Osteocyte (in vitro differentiated cells): Measurements from ENCODE around the gene RND2. TPM values are rescaled to one million over a fixed set of nuclear protein-coding genes. Genes with fewer than 3 reads are reported as not detected.
A peak's percentile ranks its signal among the peaks of the same experiment; 100 is the strongest.
"Not testable (repeated sequence)": the region's sequence is repeated elsewhere in the genome, so short reads cannot be mapped to it uniquely, and the experiment has no call there.

ENCODE experiments used
- DNase-seq: peaks from one replicate; pipeline ENCODE4 v3.0.0; 2021; ENCODE audit warnings: mixed read lengths; ENCODE audit not compliant: unreplicated experiment; ENCODE audit errors: extremely low spot score
- H3K27ac Mint-ChIP-seq: one replicate; pipeline ENCODE4 v1.8.0; 2021; ENCODE audit warnings: mild to moderate bottlenecking, mixed read lengths; ENCODE audit not compliant: unreplicated experiment
- H3K27me3 Mint-ChIP-seq: one replicate; pipeline ENCODE4 v1.8.0; 2021; ENCODE audit warnings: mixed read lengths; ENCODE audit not compliant: unreplicated experiment
- H3K36me3 Mint-ChIP-seq: one replicate; pipeline ENCODE4 v1.8.0; 2021; ENCODE audit warnings: mixed read lengths; ENCODE audit not compliant: unreplicated experiment
- H3K4me1 Mint-ChIP-seq: one replicate; pipeline ENCODE4 v1.8.0; 2021; ENCODE audit warnings: mixed read lengths; ENCODE audit not compliant: unreplicated experiment
- H3K4me3 Mint-ChIP-seq: one replicate; pipeline ENCODE4 v1.8.0; 2021; ENCODE audit warnings: mild to moderate bottlenecking, moderate library complexity, mixed read lengths; ENCODE audit not compliant: unreplicated experiment
- H3K9me3 Mint-ChIP-seq: one replicate; pipeline ENCODE4 v1.8.0; 2021; ENCODE audit warnings: mixed read lengths; ENCODE audit not compliant: unreplicated experiment
- long read RNA-seq: library from polyadenylated mRNA; unstranded; transcript quantifications from one replicate; pipeline ENCODE4 v2.0.0, GENCODE V29; 2021
- total RNA-seq: library from RNA; stranded (reverse); gene quantifications from 2 replicates; pipeline ENCODE4 v1.2.1, GENCODE V29; 2021
- TF ChIP-seq, protein P1 (sequence below): fragments of 200-600 bp; sonication (generic); IDR thresholded peaks from 2 replicates; pipeline ENCODE4 v1.5.0; 2021; ENCODE audit warnings: antibody characterized with exemption, mild to moderate bottlenecking, moderate library complexity

The RND2 gene, protein sequence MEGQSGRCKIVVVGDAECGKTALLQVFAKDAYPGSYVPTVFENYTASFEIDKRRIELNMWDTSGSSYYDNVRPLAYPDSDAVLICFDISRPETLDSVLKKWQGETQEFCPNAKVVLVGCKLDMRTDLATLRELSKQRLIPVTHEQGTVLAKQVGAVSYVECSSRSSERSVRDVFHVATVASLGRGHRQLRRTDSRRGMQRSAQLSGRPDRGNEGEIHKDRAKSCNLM
- total RNA-seq, result 0.91 and 1.5 TPM in 2 replicates
- long read RNA-seq, partial matches to known transcripts, result 0 of 1 reads
- long read RNA-seq, other reads (novel, unspliced or antisense), result 1 of 1 reads

DNA sequence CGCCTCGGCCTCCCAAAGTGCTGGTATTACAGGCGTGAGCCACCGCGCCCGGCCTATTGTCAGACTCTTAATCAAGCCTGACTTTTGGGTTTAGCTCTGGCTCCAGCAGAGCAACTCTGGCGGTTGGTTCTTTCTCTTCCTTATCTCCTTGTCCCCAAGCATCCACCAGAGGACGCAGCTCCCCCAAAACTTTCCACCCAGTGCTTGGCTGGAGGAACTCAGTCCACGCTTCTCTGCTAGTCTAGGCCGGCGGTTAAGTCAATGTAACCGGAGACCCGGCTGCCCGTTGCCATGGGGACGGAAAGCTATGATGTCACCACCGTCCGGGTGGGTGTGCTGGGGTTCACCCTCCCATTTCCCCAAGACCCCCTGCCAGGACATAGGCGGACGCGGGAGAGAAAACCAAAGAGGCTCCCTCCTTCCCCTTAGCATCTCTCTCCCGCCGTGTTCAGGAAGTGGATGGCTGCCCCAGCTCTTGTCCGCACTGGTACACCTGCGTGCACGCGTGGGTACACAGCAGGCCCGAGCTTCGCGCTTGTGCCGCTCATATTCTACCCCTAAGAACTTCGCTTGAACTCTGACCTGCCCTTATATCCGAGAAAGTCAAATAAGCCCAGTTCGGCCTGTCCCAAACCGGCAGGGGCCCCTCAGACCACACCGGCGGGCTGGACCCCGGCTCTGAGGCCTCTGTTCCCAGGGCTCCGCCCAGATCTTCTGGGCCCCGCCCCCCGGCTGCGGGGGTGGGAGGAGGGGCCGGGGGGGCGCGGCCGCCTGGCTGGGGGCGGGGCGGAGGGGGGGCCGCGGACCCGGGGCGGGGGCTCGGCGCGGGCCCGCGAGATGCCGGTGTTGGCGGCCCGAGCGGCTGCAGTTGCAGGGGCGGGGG lies at the start of gene RND2:
Gene RND2, plus strand, starts transcription at position 825 of the 883 bp plus-strand sequence. CDS start 117 bp downstream, outside the sequence.
- Mint-ChIP-seq H3K9me3 (no peaks in the 10 kb centered on the region), H3K27ac (peak within 1 kb of the TSS; percentile 94), H3K4me3 (peak within 1 kb of the TSS; percentile 90), H3K27me3 (no peaks in the 10 kb centered on the region), H3K36me3 (no peaks in the 10 kb centered on the region), H3K4me1 (peaks cover 28% of the 10 kb centered on the region)
- DNase-seq, result peak; percentile 96
- TF ChIP-seq, protein P1, sequence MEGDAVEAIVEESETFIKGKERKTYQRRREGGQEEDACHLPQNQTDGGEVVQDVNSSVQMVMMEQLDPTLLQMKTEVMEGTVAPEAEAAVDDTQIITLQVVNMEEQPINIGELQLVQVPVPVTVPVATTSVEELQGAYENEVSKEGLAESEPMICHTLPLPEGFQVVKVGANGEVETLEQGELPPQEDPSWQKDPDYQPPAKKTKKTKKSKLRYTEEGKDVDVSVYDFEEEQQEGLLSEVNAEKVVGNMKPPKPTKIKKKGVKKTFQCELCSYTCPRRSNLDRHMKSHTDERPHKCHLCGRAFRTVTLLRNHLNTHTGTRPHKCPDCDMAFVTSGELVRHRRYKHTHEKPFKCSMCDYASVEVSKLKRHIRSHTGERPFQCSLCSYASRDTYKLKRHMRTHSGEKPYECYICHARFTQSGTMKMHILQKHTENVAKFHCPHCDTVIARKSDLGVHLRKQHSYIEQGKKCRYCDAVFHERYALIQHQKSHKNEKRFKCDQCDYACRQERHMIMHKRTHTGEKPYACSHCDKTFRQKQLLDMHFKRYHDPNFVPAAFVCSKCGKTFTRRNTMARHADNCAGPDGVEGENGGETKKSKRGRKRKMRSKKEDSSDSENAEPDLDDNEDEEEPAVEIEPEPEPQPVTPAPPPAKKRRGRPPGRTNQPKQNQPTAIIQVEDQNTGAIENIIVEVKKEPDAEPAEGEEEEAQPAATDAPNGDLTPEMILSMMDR, result peak; percentile 82

DNA sequence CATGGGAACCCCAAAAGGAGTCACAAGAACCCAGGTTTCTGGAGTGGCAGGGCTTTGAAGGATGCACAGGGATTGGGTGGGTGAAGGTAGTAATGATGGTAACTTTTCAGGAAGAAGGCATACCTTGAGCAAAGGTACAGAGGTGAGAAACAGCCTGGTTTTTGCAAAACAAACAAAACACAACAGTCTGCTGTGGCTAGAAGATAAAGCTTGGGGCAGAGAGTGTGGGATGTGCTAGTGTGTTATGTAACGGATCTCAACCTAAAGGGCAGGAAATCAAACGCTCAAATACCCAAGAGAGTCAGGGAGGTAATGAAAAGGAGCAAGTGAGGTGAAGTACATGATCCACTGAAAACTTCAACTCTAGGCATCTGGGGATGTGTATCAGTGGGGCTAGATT lies 49.8 kb upstream of the RND2 start:
- H3K4me3 Mint-ChIP-seq, result no peak overlapping the region
- H3K4me1 Mint-ChIP-seq, result peaks cover 16% of the 10 kb centered on the region
- TF ChIP-seq, protein P1, result no peak
- no peaks in the 10 kb centered on the region for H3K36me3 Mint-ChIP-seq
- no peak for DNase-seq
- no peaks in the 10 kb centered on the region for H3K9me3 Mint-ChIP-seq
- no peaks in the 10 kb centered on the region for H3K27me3 Mint-ChIP-seq
- no peak overlapping the region for H3K27ac Mint-ChIP-seq

DNA sequence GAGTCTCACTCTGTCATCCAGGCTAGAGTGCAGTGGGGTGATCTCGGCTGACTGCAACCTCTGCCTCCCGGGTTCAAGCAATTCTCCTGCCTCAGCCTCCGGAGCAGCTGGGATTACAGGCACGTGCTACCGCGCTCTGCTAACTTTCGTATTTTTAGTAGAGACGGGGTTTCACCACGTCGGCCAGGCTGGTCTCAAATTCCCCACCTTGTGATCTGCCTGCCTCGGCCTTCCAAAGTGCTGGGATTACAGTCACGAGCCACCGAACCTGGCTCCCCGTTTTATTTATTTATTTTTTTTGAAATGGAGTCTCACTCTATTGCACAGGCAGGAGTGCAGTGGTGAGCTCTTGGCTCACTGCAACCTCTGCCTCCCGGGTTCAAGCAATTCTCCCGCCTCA lies 49.3 kb upstream of the RND2 start:
- DNase-seq, H3K9me3 Mint-ChIP-seq, H3K4me3 Mint-ChIP-seq, H3K27ac Mint-ChIP-seq, H3K27me3 Mint-ChIP-seq, H3K36me3 Mint-ChIP-seq: not testable (repeated sequence)
- H3K4me1 Mint-ChIP-seq, result peaks cover 18% of the 10 kb centered on the region

DNA sequence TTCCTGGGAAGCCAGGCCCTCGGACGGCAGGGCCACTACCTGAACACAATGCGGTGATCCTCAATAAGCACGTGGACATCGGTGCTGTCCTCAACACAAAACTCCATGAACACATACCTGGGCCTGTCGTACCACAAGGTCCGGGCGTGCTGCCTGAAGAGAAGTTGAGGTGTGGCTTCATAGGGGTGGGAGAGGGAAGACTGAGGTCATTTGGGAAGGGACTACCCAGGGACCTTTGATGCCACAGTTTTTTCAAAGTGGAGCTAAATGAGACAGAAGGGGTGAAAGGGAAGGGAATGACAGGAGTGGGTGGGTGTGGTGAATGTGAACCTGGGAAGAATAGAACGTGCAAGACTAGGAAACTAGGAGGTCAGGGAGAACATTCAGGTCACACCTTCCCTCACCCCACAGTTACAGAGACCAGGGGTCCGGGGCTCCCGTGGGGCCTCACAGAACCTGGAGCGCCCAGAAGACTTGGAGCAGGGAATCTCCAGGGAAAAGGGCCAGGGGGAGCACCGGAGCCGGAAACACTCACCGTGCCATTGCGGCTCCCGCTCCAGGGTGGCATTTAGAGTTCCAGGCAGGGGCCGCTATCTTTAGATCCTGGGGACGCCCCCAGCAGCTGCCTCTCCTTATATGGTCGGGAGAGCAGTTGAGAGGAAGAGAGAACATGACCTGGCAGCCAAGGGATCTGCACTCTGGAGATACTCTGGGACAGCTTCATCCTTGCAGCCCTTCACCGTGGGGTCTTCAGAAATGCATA lies 45.3 kb upstream of the RND2 start, which contains the start of gene PTGES3L:
Gene PTGES3L, minus strand, starts transcription at position 570 of the 763 bp plus-strand sequence. Its CDS starts 27 bp downstream, at position 543.
- H3K27ac Mint-ChIP-seq, result peak within 1 kb of the TSS; percentile 89

DNA sequence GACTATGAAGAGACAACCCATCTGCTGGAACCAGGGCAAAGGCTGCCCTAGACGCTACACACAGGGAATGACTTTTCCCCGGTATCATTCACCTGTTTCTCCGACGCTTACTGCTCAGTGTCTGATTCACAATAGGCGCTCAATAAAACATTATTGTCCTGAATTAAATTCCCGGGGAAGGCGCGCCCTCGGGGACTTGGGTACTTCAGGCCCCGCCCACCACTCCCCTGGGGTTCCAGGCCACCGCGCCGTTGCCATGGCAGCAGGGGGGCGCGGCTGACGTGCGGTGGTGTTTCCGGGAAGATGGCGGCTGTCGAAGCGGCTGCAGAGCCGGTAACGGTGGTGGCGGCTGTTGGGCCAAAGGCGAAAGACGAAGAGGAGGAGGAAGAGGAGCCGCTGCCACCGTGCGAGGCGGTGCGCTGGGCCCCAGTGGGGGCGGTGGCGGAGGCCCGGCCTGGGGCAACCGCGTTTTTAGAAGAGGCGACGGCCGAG lies 44.7 kb upstream of the RND2 start, which contains the start of gene RUNDC1:
Gene RUNDC1, plus strand, starts transcription at position 292 of the 492 bp plus-strand sequence. Its CDS starts 12 bp downstream, at position 304.
- TF ChIP-seq, protein P1, result no peak
- Mint-ChIP-seq H3K27ac (peak within 1 kb of the TSS; percentile 89), H3K36me3 (peaks cover 5% of the 10 kb centered on the region), H3K4me3 (peak within 1 kb of the TSS; percentile 99), H3K4me1 (peaks cover 32% of the 10 kb centered on the region), H3K9me3 (no peaks in the 10 kb centered on the region), H3K27me3 (no peaks in the 10 kb centered on the region)
- peak; percentile 96 for DNase-seq

More for the DNA sequence above, 45.3 kb upstream of the RND2 start, which contains the start of gene PTGES3L:
- TF ChIP-seq, protein P1, result no peak
- no peak for DNase-seq
- Mint-ChIP-seq H3K4me1 (peaks cover 32% of the 10 kb centered on the region), H3K4me3 (peak within 1 kb of the TSS; percentile 99), H3K27me3 (no peaks in the 10 kb centered on the region), H3K36me3 (peaks cover 4% of the 10 kb centered on the region), H3K9me3 (no peaks in the 10 kb centered on the region)
